Keratinocyte (primary cell): ENCODE data around the gene GCK. TPM values are rescaled to one million over a fixed set of nuclear protein-coding genes. Genes with fewer than 3 reads are reported as not detected.

Experiments used
- DNase-seq: peaks from one replicate; pipeline ENCODE4 v3.0.0-alpha.2; 2011; ENCODE audit warnings: low read depth, missing footprints, low spot score
- FAIRE-seq: peaks from 2 replicates; lab custom pipeline; 2011; peaks lifted over from hg19 to GRCh38; lab: Jason Lieb, UNC
- H2AFZ ChIP-seq: 2 replicates; pipeline ENCODE4 v1.6.0; 2012; ENCODE audit warnings: low read length, control low read depth, inconsistent platforms; ENCODE audit not compliant: control insufficient read depth
- H3K27ac ChIP-seq: 2 replicates; pipeline ENCODE4 v1.5.1; 2011; ENCODE audit warnings: low read length; ENCODE audit not compliant: control insufficient read depth, insufficient read depth
- H3K27me3 ChIP-seq: 3 replicates; pipeline ENCODE4 v1.6.0; 2011; ENCODE audit warnings: low read length; ENCODE audit not compliant: control insufficient read depth, insufficient read depth; ENCODE audit errors: extremely low read depth
- H3K36me3 ChIP-seq, 2 experiments: 2 replicates in 1 of 2; 3 replicates in 1 of 2; pipeline ENCODE4 v1.5.1; 2011; ENCODE audit warnings: low read length in 2 of 2, mild to moderate bottlenecking in 1 of 2; ENCODE audit not compliant: control insufficient read depth in 2 of 2, insufficient read depth in 2 of 2; ENCODE audit errors: extremely low read depth in 1 of 2
- H3K4me1 ChIP-seq: 3 replicates; pipeline ENCODE4 v1.5.1; 2011; ENCODE audit warnings: low read length; ENCODE audit not compliant: control insufficient read depth, insufficient read depth; ENCODE audit errors: extremely low read depth
- H3K4me2 ChIP-seq: 3 replicates; pipeline ENCODE4 v1.6.0; 2011; ENCODE audit warnings: low read depth, low read length; ENCODE audit not compliant: control insufficient read depth, insufficient read depth; ENCODE audit errors: extremely low read depth
- H3K4me3 ChIP-seq, 3 experiments: fragments of 200-600 bp in 1 of 3; sonication (generic) in 1 of 3; 2 replicates in 2 of 3; 3 replicates in 1 of 3; pipeline ENCODE4 v1.5.1; 2011 to 2016; ENCODE audit warnings: low read length in 3 of 3, mild to moderate bottlenecking in 3 of 3, control low read depth in 2 of 3, inconsistent platforms in 1 of 3, low read depth in 1 of 3, mixed read lengths in 1 of 3, mixed run types in 1 of 3, moderate library complexity in 1 of 3; ENCODE audit not compliant: control insufficient read depth in 2 of 3, insufficient read depth in 2 of 3; ENCODE audit errors: extremely low read depth in 1 of 3
- H3K79me2 ChIP-seq: 2 replicates; pipeline ENCODE4 v1.6.0; 2012; ENCODE audit warnings: low read length; ENCODE audit not compliant: control insufficient read depth, insufficient read depth
- H3K9ac ChIP-seq: 3 replicates; pipeline ENCODE4 v1.6.0; 2011; ENCODE audit warnings: low read length; ENCODE audit not compliant: control insufficient read depth, insufficient read depth; ENCODE audit errors: extremely low read depth
- H3K9me1 ChIP-seq: 3 replicates; pipeline ENCODE4 v1.6.0; 2011; ENCODE audit warnings: low read length; ENCODE audit not compliant: control insufficient read depth, insufficient read depth; ENCODE audit errors: extremely low read depth
- H3K9me3 ChIP-seq: 2 replicates; pipeline ENCODE4 v1.5.1; 2012; ENCODE audit warnings: low read depth, low read length; ENCODE audit not compliant: control insufficient read depth
- H4K20me1 ChIP-seq: 3 replicates; pipeline ENCODE4 v1.6.0; 2011; ENCODE audit warnings: low read length; ENCODE audit not compliant: control insufficient read depth, insufficient read depth; ENCODE audit errors: extremely low read depth
- EZH2 ChIP-seq: IDR thresholded peaks from one replicate; pipeline ENCODE4 v1.6.1; 2012; ENCODE audit warnings: inconsistent platforms, mild to moderate bottlenecking, low read length, moderate library complexity
- dilution Hi-C: fragments of 300-500 bp; cut with MboI; formaldehyde crosslinking; loops from one replicate; pipeline ENCODE4 v1.7.0; 2020; ENCODE audit warnings: low sequenced_read_pairs; ENCODE audit not compliant: extremely low pct_ligation_motif_present
- polyA plus RNA-seq, 5 experiments: library from polyadenylated mRNA; depleted of rRNA in 3 of 5; stranded (reverse) in 3 of 5; stranded (forward) in 1 of 5; unstranded in 1 of 5; fragments of >200 nt; gene quantifications; 1 replicate in 1 of 5; 2 replicates in 3 of 5; 3 replicates in 1 of 5; pipeline versions ENCODE4 v1.2.1 to v1.2.3, GENCODE V29; 2011 to 2012; ENCODE audit warnings: missing spikeins in 2 of 5, low read depth in 1 of 5, low replicate concordance in 1 of 5
- TF ChIP-seq, protein P1 (sequence below), 3 experiments: IDR thresholded peaks in 1 of 3; conservative IDR thresholded peaks in 1 of 3; optimal IDR thresholded peaks in 1 of 3; 2 replicates in 2 of 3; 3 replicates in 1 of 3; pipeline versions ENCODE3 to v1.5.1; 2011; ENCODE audit warnings: low read length in 3 of 3, mild to moderate bottlenecking in 3 of 3, moderate library complexity in 2 of 3, control low read depth in 1 of 3, inconsistent platforms in 1 of 3; ENCODE audit not compliant: insufficient read depth in 2 of 3; ENCODE audit errors: extremely low read depth in 1 of 3

GCK gene
- polyA plus RNA-seq, 1 donor (not counting 4 experiments of a cell fraction or from before 2014, with no cell fraction given) = not detected

DNA sequence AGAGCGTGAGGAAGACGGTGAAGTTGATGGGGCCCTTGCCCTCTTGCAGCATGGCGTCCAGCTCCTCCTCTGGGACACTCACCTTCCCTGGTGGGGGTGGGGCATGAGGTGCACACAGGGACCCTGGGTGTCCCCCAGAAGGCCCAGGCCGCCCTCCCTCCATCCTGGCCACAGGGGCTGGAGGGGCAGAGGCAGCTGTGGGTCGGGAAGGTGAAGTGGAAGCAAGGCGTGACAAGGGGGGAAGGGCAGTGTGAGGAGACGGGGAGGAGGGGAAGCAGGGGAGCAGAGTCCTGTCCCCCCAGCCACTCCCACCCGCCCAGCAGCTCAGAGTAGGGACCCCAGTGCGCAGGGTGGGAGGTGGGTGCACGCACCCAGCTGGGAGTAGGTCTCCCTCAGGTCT lies 48.9 kb downstream of the GCK start:
- Histone ChIP-seq H3K4me3 (no peak overlapping the region), H3K36me3 (no peaks in the 10 kb centered on the region), H2AFZ (no peak overlapping the region), H4K20me1 (no peaks in the 10 kb centered on the region), H3K9me1 (no peaks in the 10 kb centered on the region), H3K4me1 (no peaks in the 10 kb centered on the region), H3K9me3 (no peaks in the 10 kb centered on the region), H3K79me2 (no peaks in the 10 kb centered on the region), H3K27ac (no peak overlapping the region), H3K27me3 (peaks cover 16% of the 10 kb centered on the region), H3K9ac (no peak overlapping the region), H3K4me2 (no peak overlapping the region)
- no peak for DNase-seq
- TF ChIP-seq EZH2 = no peak
- TF ChIP-seq, protein P1, sequence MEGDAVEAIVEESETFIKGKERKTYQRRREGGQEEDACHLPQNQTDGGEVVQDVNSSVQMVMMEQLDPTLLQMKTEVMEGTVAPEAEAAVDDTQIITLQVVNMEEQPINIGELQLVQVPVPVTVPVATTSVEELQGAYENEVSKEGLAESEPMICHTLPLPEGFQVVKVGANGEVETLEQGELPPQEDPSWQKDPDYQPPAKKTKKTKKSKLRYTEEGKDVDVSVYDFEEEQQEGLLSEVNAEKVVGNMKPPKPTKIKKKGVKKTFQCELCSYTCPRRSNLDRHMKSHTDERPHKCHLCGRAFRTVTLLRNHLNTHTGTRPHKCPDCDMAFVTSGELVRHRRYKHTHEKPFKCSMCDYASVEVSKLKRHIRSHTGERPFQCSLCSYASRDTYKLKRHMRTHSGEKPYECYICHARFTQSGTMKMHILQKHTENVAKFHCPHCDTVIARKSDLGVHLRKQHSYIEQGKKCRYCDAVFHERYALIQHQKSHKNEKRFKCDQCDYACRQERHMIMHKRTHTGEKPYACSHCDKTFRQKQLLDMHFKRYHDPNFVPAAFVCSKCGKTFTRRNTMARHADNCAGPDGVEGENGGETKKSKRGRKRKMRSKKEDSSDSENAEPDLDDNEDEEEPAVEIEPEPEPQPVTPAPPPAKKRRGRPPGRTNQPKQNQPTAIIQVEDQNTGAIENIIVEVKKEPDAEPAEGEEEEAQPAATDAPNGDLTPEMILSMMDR (optimal IDR thresholded peaks at IDR 0.05 in 1 of 3, IDR thresholded peaks at IDR 0.05 in 1 of 3, conservative IDR thresholded peaks at IDR 0.05 in 1 of 3; ENCODE audit: extremely low read depth in 1 of 3, insufficient read depth in 2 of 3, low read length in 3 of 3) = no peak
- dilution Hi-C loops = no loop called here
- FAIRE-seq = no peak

DNA sequence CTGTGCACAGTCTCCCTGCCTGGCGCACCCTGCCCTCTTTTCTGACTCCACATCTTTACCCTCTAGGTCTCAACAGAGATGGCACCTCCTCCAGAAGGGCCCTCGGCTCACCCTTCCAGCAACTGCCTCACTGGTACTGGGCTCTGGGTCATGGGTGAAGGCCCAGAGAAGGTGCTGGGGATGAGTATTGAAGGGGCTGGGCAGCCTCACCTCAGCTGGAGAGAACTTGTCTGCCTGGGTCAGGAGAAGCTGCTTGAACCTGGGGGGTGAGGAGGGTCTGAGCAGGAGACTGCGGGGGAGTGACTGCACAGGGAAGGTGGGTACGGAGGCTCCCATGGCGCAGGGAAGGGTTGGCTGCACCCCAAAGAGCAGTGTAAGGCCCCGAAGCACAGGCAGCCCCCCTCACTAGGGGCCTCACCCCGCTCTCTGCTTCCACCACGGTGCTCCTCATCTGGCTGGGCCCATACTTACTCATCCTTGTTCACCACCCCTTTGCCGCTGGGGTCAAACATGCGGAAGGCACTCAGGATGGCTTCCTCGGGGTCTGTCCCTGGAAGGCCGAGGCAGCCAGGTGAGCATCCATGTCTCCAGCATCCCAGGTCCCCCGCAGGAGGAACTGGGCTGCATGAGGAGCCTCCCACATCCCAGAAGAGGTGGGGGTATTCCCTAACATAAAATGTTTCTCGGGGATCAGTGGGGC lies 49.8 kb downstream of the GCK start:
- no peak for FAIRE-seq
- Histone ChIP-seq H3K9me1 (no peaks in the 10 kb centered on the region), H3K4me1 (no peaks in the 10 kb centered on the region), H3K9me3 (no peaks in the 10 kb centered on the region), H4K20me1 (no peaks in the 10 kb centered on the region), H3K27me3 (peaks cover 10% of the 10 kb centered on the region), H3K79me2 (no peaks in the 10 kb centered on the region), H3K4me2 (no peak overlapping the region), H3K27ac (no peak overlapping the region), H3K9ac (no peak overlapping the region), H2AFZ (no peak overlapping the region), H3K36me3 (no peaks in the 10 kb centered on the region), H3K4me3 (no peak overlapping the region)
- no peak for TF ChIP-seq EZH2
- TF ChIP-seq, protein P1 (optimal IDR thresholded peaks at IDR 0.05 in 1 of 3, IDR thresholded peaks at IDR 0.05 in 1 of 3, conservative IDR thresholded peaks at IDR 0.05 in 1 of 3; ENCODE audit: extremely low read depth in 1 of 3, insufficient read depth in 2 of 3, low read length in 3 of 3) = no peak
- dilution Hi-C loops = no loop called here
- no peak for DNase-seq
